GM18526 (cell line): ENCODE results near the gene CLASP1.

Experiments
- POLR2A ChIP-seq: IDR thresholded peaks from 3 replicates; pipeline ENCODE4 v1.6.1; 2011; ENCODE audit not compliant: insufficient read length; ENCODE audit errors: extremely low read depth

Gene CLASP1

GRCh38 chr2:121513597-121514333 is 135.5 kb downstream of the CLASP1 start:
- TF ChIP-seq POLR2A, result no peak

DNA sequence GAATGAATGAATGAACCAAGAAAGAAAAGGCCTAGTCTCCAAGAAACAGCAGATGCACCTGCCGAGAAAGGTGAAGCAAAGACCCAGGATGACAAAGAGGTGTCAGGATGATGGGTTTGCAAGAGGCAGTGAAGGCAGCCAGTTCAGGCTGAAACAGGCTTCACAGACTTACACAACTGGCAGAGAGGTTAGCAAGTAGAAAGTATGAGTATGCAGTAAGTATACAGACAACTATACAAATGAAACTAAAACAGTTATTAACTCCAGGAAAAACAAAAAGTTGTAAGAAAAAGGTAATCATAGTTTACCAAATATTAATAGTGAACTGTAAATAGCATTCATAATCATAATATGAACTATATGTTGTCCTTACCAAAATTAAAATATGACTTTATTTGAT is 138.4 kb downstream of the CLASP1 start:
- TF ChIP-seq POLR2A, result no peak

- no peak for TF ChIP-seq POLR2A
These were observed 142.6 kb downstream of the CLASP1 start for GRCh38 chr2:121506621-121507020.

GRCh38 chr2:121505986-121506586 is 143.2 kb downstream of the CLASP1 start:
- no peak for TF ChIP-seq POLR2A

- no peak for TF ChIP-seq POLR2A
These were observed 144.3 kb downstream of the CLASP1 start for GRCh38 chr2:121505005-121505404.

DNA sequence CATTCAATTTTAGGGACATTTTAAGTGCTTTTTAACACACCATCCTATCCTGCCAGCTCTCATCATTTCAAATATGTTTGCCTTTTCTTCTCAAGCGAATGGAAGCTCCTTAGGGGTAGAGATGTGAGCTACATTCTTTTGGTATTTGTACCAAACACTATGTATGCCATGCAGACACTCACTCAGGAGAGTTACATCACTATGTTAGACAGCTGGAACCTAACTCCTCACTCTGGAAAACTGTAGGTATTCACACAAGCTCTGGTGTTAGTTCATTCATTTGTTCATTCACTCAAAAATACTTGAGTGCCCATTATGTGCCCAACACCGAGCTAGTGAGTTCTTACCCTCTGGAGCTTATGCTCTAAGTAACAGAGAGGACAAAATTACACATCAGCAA is 144.9 kb downstream of the CLASP1 start:
- TF ChIP-seq POLR2A, result no peak

DNA sequence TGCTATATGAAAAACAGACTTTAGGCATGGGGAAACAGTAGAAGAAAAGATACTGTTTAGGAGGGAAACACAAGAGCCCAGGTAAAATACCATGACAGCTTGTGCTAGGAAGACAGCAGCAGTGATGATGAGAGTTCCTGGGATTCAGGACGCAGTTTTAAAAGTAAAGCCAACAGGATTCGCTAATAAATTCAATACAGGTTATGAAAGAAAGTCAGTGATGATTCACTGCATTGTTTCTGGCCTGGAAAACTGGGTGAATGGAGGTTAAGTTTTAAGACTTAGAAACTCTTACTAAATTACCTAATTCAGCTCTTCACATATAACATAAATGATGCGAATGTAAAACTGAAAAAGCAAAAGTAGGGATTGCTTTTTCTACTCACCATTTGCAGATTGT is 146.5 kb downstream of the CLASP1 start:
- TF ChIP-seq POLR2A, result no peak

DNA sequence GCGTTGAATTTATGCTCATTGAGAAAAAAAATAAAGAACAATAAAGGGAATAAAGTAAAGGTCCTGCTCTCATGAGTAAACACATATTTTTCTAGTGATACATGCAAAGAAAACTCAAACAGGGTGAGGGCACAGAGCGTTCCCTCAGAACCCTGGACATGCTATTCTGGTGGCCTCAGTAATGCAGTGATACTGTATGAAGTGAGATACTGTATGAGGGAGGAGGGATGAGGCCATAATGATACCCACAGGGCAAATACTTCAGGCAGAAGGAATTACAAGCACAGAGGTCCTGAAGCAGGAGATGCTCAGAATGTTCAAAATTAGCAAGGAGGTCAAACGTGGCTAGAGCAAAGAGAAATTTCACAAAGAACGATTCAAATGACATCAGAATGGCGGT is 147.0 kb downstream of the CLASP1 start:
- no peak for TF ChIP-seq POLR2A

- TF ChIP-seq POLR2A, result no peak
These were observed 147.7 kb downstream of the CLASP1 start for GRCh38 chr2:121501554-121501953.

- TF ChIP-seq POLR2A, result no peak
These were observed 148.2 kb downstream of the CLASP1 start for GRCh38 chr2:121501031-121501430.

- TF ChIP-seq POLR2A, result no peak
These were observed 150.5 kb downstream of the CLASP1 start for GRCh38 chr2:121498731-121499130.

DNA sequence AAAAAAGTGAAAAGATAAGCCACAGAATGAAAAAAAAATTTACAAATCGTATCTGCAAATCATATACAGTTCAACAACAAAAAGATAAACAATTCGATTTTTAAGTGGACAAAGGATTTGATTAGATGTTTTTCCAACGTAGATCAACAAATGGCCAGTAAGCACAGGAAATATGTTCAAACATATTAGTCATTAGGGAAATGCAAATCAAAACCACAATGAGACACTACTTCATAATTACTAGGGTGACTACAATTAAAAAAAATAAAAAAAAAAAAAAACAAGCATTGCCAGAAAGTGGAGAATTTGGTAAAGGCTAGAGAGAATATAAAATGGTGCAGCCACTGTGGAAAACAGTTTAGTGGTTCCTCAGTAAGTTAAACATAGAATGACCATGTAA is 156.9 kb downstream of the CLASP1 start:
- no peak for TF ChIP-seq POLR2A

- no peak for TF ChIP-seq POLR2A
These were observed 157.7 kb downstream of the CLASP1 start for GRCh38 chr2:121491518-121491917.

GRCh38 chr2:121490584-121491133 is 158.6 kb downstream of the CLASP1 start:
- no peak for TF ChIP-seq POLR2A

- TF ChIP-seq POLR2A, result no peak
These were observed 159.2 kb downstream of the CLASP1 start for GRCh38 chr2:121489911-121490583.

- no peak for TF ChIP-seq POLR2A
These were observed 160.0 kb downstream of the CLASP1 start for GRCh38 chr2:121489284-121489683.
